VCaP (cell line): ENCODE results near the gene NAA38.

ENCODE experiments used
- H3K27ac ChIP-seq: fragments of 450-650 bp; 2 replicates; pipeline ENCODE4 v1.5.1; 2017
- TF ChIP-seq, protein P1 (sequence below): fragments of 450-650 bp; conservative IDR thresholded peaks from 2 replicates; pipeline ENCODE4 v1.5.1; 2017; ENCODE audit warnings: mild to moderate bottlenecking, moderate library complexity

The NAA38 gene

GRCh38 chr17:7880076-7880868 is 22.9 kb upstream of the NAA38 start:
- peak overlapping the region; percentile 97 for H3K27ac ChIP-seq
- TF ChIP-seq, protein P1, sequence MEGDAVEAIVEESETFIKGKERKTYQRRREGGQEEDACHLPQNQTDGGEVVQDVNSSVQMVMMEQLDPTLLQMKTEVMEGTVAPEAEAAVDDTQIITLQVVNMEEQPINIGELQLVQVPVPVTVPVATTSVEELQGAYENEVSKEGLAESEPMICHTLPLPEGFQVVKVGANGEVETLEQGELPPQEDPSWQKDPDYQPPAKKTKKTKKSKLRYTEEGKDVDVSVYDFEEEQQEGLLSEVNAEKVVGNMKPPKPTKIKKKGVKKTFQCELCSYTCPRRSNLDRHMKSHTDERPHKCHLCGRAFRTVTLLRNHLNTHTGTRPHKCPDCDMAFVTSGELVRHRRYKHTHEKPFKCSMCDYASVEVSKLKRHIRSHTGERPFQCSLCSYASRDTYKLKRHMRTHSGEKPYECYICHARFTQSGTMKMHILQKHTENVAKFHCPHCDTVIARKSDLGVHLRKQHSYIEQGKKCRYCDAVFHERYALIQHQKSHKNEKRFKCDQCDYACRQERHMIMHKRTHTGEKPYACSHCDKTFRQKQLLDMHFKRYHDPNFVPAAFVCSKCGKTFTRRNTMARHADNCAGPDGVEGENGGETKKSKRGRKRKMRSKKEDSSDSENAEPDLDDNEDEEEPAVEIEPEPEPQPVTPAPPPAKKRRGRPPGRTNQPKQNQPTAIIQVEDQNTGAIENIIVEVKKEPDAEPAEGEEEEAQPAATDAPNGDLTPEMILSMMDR, result no peak

DNA sequence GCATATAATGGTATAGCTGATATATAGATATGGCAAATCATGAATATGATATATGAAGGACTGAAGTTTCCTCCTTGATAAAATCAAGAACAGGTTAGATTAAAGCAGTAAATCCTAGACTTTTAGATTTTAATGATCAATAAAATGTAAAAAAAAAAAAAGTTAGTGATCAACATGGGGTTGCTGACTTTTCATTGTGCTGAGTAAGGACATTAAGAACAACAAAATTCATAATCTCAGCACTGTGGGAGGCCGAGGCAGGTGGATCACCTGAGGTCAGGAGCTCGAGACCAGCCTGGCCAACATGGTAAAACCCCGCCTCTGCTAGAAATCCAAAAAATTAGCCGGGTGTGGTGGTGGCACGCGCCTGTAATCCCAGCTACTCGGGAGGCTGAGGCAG is 20.9 kb upstream of the NAA38 start:
- no peak overlapping the region for H3K27ac ChIP-seq
- TF ChIP-seq, protein P1, result no peak

GRCh38 chr17:7875804-7876370 is 18.5 kb upstream of the NAA38 start:
- TF ChIP-seq, protein P1, result no peak
- H3K27ac ChIP-seq, result no peak overlapping the region

GRCh38 chr17:7873051-7873450 is 15.7 kb upstream of the NAA38 start:
- H3K27ac ChIP-seq, result no peak overlapping the region
- TF ChIP-seq, protein P1, result no peak

DNA sequence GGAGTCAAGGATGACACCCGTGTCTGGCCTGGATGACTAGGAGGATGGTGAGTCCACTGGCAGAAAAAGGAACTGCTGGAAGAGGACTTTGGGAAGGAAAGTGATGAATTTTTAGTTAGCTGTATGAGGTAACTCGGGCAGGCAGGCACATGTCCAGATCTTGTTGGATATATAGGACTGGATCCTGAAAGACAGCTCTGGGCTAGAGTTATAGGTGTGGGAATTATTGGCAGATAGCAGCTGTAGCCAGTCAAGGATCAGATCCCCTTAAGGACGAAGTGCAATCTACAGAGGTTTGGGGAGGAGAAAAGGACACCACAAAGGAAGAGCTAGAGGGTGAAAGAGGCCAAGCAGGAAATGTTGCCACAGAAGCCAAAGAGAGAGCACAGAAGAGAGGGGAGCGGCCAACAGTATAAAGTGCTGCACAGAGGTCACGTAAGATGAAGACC is 10.5 kb upstream of the NAA38 start:
- TF ChIP-seq, protein P1, result no peak
- H3K27ac ChIP-seq, result no peak overlapping the region

DNA sequence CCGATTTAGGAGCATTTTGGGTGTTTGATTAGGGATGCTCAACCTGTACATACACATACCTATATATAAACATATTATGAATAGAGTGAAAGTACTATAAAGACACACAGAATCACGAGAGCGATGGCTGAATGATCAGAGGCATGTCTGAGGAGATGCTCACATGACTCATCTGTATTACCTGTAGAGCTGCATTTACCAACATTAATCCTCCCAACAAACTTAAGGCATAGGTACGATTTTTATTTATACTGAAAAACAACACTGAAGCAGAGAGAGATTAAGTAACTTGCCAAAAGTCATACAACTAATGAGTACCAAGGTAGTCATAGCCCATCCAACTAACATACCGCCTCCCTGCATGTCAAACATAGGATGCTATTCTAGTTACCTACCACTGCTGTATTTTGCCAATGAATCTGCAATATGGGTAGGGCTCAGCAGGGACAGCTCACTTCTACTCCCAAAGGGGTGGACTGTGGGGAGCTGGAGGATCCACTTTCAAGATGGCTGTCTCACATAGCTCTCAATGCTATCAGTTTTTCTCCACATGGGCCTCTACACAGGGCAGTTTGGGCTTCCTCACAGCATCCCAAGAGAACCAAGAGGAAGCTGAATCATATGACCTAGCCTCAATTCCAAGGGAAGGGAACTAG is 7.8 kb upstream of the NAA38 start:
- H3K27ac ChIP-seq, result no peak overlapping the region
- TF ChIP-seq, protein P1, result no peak

DNA sequence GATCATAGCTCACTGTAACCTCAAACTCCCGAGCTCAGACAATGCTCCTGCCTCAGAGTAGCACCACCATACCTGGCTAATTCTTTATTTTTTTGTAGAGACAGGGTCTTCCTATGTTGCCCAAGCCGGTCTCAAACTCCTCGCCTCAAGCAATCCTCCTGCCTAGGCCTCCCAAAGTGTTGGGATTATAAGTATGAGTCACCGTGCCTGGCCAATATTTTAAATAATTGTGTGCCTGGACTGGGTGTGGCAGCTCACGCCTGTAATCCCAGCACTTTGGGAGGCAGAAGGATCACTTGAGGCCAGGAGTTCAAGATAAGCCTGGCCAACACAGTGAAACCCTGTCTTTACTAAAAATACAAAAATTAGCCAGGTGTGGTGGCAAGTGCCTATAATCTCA is 7.0 kb upstream of the NAA38 start:
- H3K27ac ChIP-seq, result 0 out of 2 replicates have a peak overlapping the region, but pooled peaks have one; percentile 64
